ENCODE results near the gene TMEM179B. TPM values are rescaled to one million over a fixed set of nuclear protein-coding genes. Genes with fewer than 3 reads are reported as not detected.

Gene TMEM179B
- total and polyA plus RNA-seq, 9 of the 15 experiments (the other 6 are each of a cell fraction or from before 2014, with no cell fraction given), result 27.7 to 105 (median 37.0) TPM

DNA sequence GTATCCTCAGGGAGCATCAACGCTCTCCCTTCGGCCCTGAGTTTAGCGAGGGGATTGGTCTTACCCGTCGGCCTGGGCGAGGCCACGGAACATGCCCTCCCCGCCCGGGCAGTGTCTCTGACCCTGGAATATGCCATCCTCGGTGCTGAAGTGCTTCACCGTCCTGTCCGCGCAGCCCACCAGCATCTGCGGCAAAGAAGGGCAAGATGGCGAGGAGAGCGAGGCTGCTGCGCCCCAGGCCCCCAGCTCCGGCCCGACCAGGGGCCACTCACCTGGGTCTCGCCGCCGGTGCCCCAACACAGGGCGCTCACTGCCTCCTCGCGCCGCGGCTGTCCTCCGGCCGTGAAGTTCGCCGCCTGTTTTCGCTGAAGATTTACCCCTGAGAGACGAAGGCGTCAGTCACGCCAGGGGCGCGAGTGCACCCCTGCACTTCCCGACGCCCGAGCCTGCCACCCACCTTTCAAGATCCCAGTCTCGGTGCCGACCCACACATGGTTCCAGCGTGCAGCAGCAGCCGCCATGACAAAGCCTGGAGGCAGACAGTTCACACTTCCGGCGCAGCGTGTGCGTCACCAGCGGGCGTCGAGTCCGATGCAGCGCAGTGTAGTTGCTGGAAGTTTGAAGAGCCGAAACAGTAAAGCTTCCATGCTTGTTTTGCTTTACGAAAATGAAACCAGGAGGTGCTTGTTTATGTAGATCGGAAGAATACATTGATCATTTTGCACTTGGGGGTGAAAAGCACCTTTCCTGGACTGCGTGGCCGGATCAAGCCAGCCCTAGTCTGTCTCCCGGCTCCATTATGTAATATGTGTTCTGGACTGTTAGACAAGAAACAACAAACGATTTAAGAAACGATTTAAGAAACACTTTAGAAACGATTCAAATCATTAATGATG is 52.1 kb downstream of the TMEM179B start, which contains the start of gene WDR74 (continued):
- TF ChIP-seq ZNF175 (CRISPR knock-in tag; IDR thresholded peaks at IDR 0.05; ENCODE audit: low read depth), result no peak
- peak; percentile 93 for TF ChIP-seq POLR2G (IDR thresholded peaks at IDR 0.05; ENCODE audit: low read depth, low read length)
- TF ChIP-seq, protein P1, sequence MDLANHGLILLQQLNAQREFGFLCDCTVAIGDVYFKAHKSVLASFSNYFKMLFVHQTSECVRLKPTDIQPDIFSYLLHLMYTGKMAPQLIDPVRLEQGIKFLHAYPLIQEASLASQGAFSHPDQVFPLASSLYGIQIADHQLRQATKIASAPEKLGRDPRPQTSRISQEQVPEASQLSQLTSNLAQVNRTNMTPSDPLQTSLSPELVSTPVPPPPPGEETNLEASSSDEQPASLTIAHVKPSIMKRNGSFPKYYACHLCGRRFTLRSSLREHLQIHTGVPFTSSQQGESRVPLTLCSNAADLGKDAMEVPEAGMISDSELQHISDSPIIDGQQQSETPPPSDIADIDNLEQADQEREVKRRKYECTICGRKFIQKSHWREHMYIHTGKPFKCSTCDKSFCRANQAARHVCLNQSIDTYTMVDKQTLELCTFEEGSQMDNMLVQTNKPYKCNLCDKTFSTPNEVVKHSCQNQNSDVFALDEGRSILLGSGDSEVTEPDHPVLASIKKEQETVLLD (IDR thresholded peaks at IDR 0.05), result no peak
- peak; percentile 78 for TF ChIP-seq ETV1 (tag; conservative IDR thresholded peaks at IDR 0.05; ENCODE audit: low read depth)
- TF ChIP-seq ELF4 (CRISPR knock-in tag; IDR thresholded peaks at IDR 0.05), result peak; percentile 81
- TF ChIP-seq, protein P2, sequence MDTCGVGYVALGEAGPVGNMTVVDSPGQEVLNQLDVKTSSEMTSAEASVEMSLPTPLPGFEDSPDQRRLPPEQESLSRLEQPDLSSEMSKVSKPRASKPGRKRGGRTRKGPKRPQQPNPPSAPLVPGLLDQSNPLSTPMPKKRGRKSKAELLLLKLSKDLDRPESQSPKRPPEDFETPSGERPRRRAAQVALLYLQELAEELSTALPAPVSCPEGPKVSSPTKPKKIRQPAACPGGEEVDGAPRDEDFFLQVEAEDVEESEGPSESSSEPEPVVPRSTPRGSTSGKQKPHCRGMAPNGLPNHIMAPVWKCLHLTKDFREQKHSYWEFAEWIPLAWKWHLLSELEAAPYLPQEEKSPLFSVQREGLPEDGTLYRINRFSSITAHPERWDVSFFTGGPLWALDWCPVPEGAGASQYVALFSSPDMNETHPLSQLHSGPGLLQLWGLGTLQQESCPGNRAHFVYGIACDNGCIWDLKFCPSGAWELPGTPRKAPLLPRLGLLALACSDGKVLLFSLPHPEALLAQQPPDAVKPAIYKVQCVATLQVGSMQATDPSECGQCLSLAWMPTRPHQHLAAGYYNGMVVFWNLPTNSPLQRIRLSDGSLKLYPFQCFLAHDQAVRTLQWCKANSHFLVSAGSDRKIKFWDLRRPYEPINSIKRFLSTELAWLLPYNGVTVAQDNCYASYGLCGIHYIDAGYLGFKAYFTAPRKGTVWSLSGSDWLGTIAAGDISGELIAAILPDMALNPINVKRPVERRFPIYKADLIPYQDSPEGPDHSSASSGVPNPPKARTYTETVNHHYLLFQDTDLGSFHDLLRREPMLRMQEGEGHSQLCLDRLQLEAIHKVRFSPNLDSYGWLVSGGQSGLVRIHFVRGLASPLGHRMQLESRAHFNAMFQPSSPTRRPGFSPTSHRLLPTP (IDR thresholded peaks at IDR 0.05; ENCODE audit: borderline replicate concordance, extremely low read depth, insufficient read length), result no peak
- TF ChIP-seq, protein P3, sequence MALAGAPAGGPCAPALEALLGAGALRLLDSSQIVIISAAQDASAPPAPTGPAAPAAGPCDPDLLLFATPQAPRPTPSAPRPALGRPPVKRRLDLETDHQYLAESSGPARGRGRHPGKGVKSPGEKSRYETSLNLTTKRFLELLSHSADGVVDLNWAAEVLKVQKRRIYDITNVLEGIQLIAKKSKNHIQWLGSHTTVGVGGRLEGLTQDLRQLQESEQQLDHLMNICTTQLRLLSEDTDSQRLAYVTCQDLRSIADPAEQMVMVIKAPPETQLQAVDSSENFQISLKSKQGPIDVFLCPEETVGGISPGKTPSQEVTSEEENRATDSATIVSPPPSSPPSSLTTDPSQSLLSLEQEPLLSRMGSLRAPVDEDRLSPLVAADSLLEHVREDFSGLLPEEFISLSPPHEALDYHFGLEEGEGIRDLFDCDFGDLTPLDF (CRISPR knock-in tag; IDR thresholded peaks at IDR 0.05), result peak; percentile 79
- no peak for TF ChIP-seq BRCA1 (IDR thresholded peaks at IDR 0.05)
- TF ChIP-seq BRCA1 (CRISPR knock-in tag; IDR thresholded peaks at IDR 0.05), result no peak
- TF ChIP-seq CEBPB (tag; IDR thresholded peaks at IDR 0.05), result no peak
- TF ChIP-seq SMAD3 (CRISPR knock-in tag; conservative IDR thresholded peaks at IDR 0.05), result no peak
- TF ChIP-seq SRSF3 (IDR thresholded peaks at IDR 0.05; ENCODE audit: insufficient read depth, low read length), result no peak
- no peak; the same call in 1 of the 2 replicates for TF ChIP-seq L3MBTL2 (IDR thresholded peaks at IDR 0.05)
- TF ChIP-seq TCF7 (IDR thresholded peaks at IDR 0.05; ENCODE audit: borderline replicate concordance), result peak; percentile 61; the same call in 1 of the 2 replicates
- TF ChIP-seq ZBTB8A (IDR thresholded peaks at IDR 0.05; ENCODE audit: partially characterized antibody), result no peak
- TF ChIP-seq, protein P4, sequence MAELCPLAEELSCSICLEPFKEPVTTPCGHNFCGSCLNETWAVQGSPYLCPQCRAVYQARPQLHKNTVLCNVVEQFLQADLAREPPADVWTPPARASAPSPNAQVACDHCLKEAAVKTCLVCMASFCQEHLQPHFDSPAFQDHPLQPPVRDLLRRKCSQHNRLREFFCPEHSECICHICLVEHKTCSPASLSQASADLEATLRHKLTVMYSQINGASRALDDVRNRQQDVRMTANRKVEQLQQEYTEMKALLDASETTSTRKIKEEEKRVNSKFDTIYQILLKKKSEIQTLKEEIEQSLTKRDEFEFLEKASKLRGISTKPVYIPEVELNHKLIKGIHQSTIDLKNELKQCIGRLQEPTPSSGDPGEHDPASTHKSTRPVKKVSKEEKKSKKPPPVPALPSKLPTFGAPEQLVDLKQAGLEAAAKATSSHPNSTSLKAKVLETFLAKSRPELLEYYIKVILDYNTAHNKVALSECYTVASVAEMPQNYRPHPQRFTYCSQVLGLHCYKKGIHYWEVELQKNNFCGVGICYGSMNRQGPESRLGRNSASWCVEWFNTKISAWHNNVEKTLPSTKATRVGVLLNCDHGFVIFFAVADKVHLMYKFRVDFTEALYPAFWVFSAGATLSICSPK (IDR thresholded peaks at IDR 0.05; ENCODE audit: borderline replicate concordance), result no peak
- TF ChIP-seq, protein P5, sequence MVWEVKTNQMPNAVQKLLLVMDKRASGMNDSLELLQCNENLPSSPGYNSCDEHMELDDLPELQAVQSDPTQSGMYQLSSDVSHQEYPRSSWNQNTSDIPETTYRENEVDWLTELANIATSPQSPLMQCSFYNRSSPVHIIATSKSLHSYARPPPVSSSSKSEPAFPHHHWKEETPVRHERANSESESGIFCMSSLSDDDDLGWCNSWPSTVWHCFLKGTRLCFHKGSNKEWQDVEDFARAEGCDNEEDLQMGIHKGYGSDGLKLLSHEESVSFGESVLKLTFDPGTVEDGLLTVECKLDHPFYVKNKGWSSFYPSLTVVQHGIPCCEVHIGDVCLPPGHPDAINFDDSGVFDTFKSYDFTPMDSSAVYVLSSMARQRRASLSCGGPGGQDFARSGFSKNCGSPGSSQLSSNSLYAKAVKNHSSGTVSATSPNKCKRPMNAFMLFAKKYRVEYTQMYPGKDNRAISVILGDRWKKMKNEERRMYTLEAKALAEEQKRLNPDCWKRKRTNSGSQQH (CRISPR knock-in tag; IDR thresholded peaks at IDR 0.05), result no peak
